ENCODE measurements around the gene CCDC57.

Gene CCDC57

GRCh38 chr17:82112181-82112913 lies 100.3 kb downstream of the CCDC57 start:
- no peak for TF ChIP-seq CTCF (IDR thresholded peaks at IDR 0.05; ENCODE audit: low read depth, low read length)
- DNase-seq (ENCODE audit: extremely low read depth, low read depth): no peak

- no peak for TF ChIP-seq CTCF (IDR thresholded peaks at IDR 0.05; ENCODE audit: low read depth, low read length)
- no peak for DNase-seq (ENCODE audit: extremely low read depth, low read depth)
Measured at GRCh38 chr17:82110298-82110697, 102.3 kb downstream of the CCDC57 start.

GRCh38 chr17:82108961-82109475 lies 103.6 kb downstream of the CCDC57 start:
- no peak for DNase-seq (ENCODE audit: extremely low read depth, low read depth)
- TF ChIP-seq CTCF (IDR thresholded peaks at IDR 0.05; ENCODE audit: low read depth, low read length): no peak

- no peak for DNase-seq (ENCODE audit: extremely low read depth, low read depth)
- TF ChIP-seq CTCF (IDR thresholded peaks at IDR 0.05; ENCODE audit: low read depth, low read length): no peak
Measured at GRCh38 chr17:82108496-82108945, 104.1 kb downstream of the CCDC57 start.

GRCh38 chr17:82108038-82108437 lies 104.6 kb downstream of the CCDC57 start:
- no peak for TF ChIP-seq CTCF (IDR thresholded peaks at IDR 0.05; ENCODE audit: low read depth, low read length)
- no peak for DNase-seq (ENCODE audit: extremely low read depth, low read depth)

- TF ChIP-seq CTCF (IDR thresholded peaks at IDR 0.05; ENCODE audit: low read depth, low read length): peak; percentile 11
- no peak for DNase-seq (ENCODE audit: extremely low read depth, low read depth)
Measured at GRCh38 chr17:82107341-82107860, 105.2 kb downstream of the CCDC57 start.

- TF ChIP-seq CTCF (IDR thresholded peaks at IDR 0.05; ENCODE audit: low read depth, low read length): no peak
- DNase-seq (ENCODE audit: extremely low read depth, low read depth): no peak
Measured at GRCh38 chr17:82106688-82107305, 105.8 kb downstream of the CCDC57 start.
